PC-3 (cell line): ENCODE data around the gene TCAF2.
"Not testable (repeated sequence)": the region's sequence is repeated elsewhere in the genome, so short reads cannot be mapped to it uniquely, and the experiment has no call there.

Source experiments
- EZH2 ChIP-seq: fragments of 300-600 bp; sonication (generic); IDR thresholded peaks from one replicate; pipeline ENCODE4 v1.6.1; 2017; ENCODE audit warnings: antibody characterized with exemption, mild to moderate bottlenecking, low read length; ENCODE audit not compliant: unreplicated experiment
- EZH2phosphoT487 ChIP-seq: fragments of 300-600 bp; sonication (generic); IDR thresholded peaks from 2 replicates; pipeline ENCODE4 v1.6.1; 2018; ENCODE audit warnings: mild to moderate bottlenecking, antibody characterized with exemption, low read length, borderline replicate concordance
- TF ChIP-seq, protein P1 (sequence below): fragments of 300-600 bp; sonication (generic); conservative IDR thresholded peaks from 2 replicates; pipeline ENCODE4 v1.5.1; 2017; ENCODE audit warnings: antibody characterized with exemption, low read depth, mild to moderate bottlenecking, low read length

GRCh38 chr7:143630653-143631052 is 9.9 kb downstream of the TCAF2 start:
- not testable (repeated sequence) for TF ChIP-seq EZH2, EZH2phosphoT487
- TF ChIP-seq, protein P1, sequence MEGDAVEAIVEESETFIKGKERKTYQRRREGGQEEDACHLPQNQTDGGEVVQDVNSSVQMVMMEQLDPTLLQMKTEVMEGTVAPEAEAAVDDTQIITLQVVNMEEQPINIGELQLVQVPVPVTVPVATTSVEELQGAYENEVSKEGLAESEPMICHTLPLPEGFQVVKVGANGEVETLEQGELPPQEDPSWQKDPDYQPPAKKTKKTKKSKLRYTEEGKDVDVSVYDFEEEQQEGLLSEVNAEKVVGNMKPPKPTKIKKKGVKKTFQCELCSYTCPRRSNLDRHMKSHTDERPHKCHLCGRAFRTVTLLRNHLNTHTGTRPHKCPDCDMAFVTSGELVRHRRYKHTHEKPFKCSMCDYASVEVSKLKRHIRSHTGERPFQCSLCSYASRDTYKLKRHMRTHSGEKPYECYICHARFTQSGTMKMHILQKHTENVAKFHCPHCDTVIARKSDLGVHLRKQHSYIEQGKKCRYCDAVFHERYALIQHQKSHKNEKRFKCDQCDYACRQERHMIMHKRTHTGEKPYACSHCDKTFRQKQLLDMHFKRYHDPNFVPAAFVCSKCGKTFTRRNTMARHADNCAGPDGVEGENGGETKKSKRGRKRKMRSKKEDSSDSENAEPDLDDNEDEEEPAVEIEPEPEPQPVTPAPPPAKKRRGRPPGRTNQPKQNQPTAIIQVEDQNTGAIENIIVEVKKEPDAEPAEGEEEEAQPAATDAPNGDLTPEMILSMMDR = not testable (repeated sequence)
